SJCRH30 (cell line): ENCODE data around the gene ACKR1. TPM values are rescaled to one million over a fixed set of nuclear protein-coding genes. Genes with fewer than 3 reads are reported as not detected.
A peak's percentile ranks its signal among the peaks of the same experiment; 100 is the strongest.

ENCODE experiments used
- DNase-seq, 2 experiments: peaks; one replicate each; pipeline ENCODE4 v3.0.0-alpha.2; 2015 to 2020
- H3K27ac ChIP-seq: fragments of 250-450 bp; sonication (Bioruptor Pico); 2 replicates; pipeline ENCODE4 v1.5.1; 2020; ENCODE audit warnings: mild to moderate bottlenecking, moderate library complexity
- H3K27me3 ChIP-seq: fragments of 250-450 bp; sonication (Bioruptor Pico); 2 replicates; pipeline ENCODE4 v1.5.1; 2020; ENCODE audit warnings: mild to moderate bottlenecking, moderate library complexity
- H3K36me3 ChIP-seq: fragments of 250-450 bp; sonication (Bioruptor Pico); 2 replicates; pipeline ENCODE4 v1.5.1; 2020; ENCODE audit warnings: mild to moderate bottlenecking, moderate library complexity
- H3K4me1 ChIP-seq: fragments of 250-450 bp; sonication (Bioruptor Pico); 2 replicates; pipeline ENCODE4 v1.5.1; 2020; ENCODE audit warnings: mild to moderate bottlenecking, moderate library complexity
- H3K4me3 ChIP-seq: fragments of 250-450 bp; sonication (Bioruptor Pico); 2 replicates; pipeline ENCODE4 v1.5.1; 2020; ENCODE audit warnings: mild to moderate bottlenecking, moderate library complexity
- H3K9me3 ChIP-seq: fragments of 250-450 bp; sonication (Bioruptor Pico); replicated peaks from 2 replicates; pipeline ENCODE4 v1.5.1; 2020; ENCODE audit warnings: mild to moderate bottlenecking, moderate library complexity
- total RNA-seq: library from RNA; depleted of rRNA; stranded (reverse); fragments of >200 nt; shearing (Covaris generic); gene quantifications from 2 replicates; pipeline ENCODE4 v1.2.3, GENCODE V29; 2014

ACKR1 gene
- total RNA-seq, 1 experiment from 2014 or later: not detected

GRCh38 chr1:159177272-159177907 is 27.3 kb upstream of the ACKR1 start:
- Histone ChIP-seq H3K4me1 (no peaks in the 10 kb centered on the region), H3K27me3 (no peaks in the 10 kb centered on the region), H3K36me3 (no peaks in the 10 kb centered on the region), H3K9me3 (no peaks in the 10 kb centered on the region), H3K27ac (no peak overlapping the region), H3K4me3 (no peak overlapping the region)
- DNase-seq: peak; percentile 62 to 84

- no peaks in the 10 kb centered on the region for H3K36me3 ChIP-seq
- no peak for DNase-seq
- no peaks in the 10 kb centered on the region for H3K27me3 ChIP-seq
- no peaks in the 10 kb centered on the region for H3K4me1 ChIP-seq
- H3K9me3 ChIP-seq: no peaks in the 10 kb centered on the region
- H3K4me3 ChIP-seq: no peak overlapping the region
- H3K27ac ChIP-seq: no peak overlapping the region
These were observed 24.8 kb upstream of the ACKR1 start for GRCh38 chr1:159179906-159180305.

GRCh38 chr1:159180516-159180915 is 24.2 kb upstream of the ACKR1 start:
- Histone ChIP-seq H3K27me3 (no peaks in the 10 kb centered on the region), H3K27ac (no peak overlapping the region), H3K4me3 (no peak overlapping the region), H3K36me3 (no peaks in the 10 kb centered on the region), H3K4me1 (no peaks in the 10 kb centered on the region), H3K9me3 (no peaks in the 10 kb centered on the region)
- DNase-seq: no peak

- Histone ChIP-seq H3K36me3 (no peaks in the 10 kb centered on the region), H3K27me3 (no peaks in the 10 kb centered on the region), H3K9me3 (no peaks in the 10 kb centered on the region), H3K4me3 (no peak overlapping the region), H3K27ac (no peak overlapping the region), H3K4me1 (no peaks in the 10 kb centered on the region)
- no peak for DNase-seq
These were observed 23.2 kb upstream of the ACKR1 start for GRCh38 chr1:159181328-159182024.

GRCh38 chr1:159184201-159184600 is 20.5 kb upstream of the ACKR1 start:
- Histone ChIP-seq H3K36me3 (no peaks in the 10 kb centered on the region), H3K27ac (no peak overlapping the region), H3K27me3 (no peaks in the 10 kb centered on the region), H3K9me3 (no peaks in the 10 kb centered on the region), H3K4me1 (no peaks in the 10 kb centered on the region), H3K4me3 (no peak overlapping the region)
- DNase-seq: no peak

GRCh38 chr1:159185121-159185520 is 19.6 kb upstream of the ACKR1 start:
- Histone ChIP-seq H3K27me3 (no peaks in the 10 kb centered on the region), H3K4me3 (no peak overlapping the region), H3K27ac (no peak overlapping the region), H3K36me3 (no peaks in the 10 kb centered on the region), H3K4me1 (no peaks in the 10 kb centered on the region), H3K9me3 (no peaks in the 10 kb centered on the region)
- DNase-seq: no peak

- no peak for DNase-seq
- no peak overlapping the region for H3K27ac ChIP-seq
- no peak overlapping the region for H3K4me3 ChIP-seq
- H3K9me3 ChIP-seq: no peaks in the 10 kb centered on the region
- no peaks in the 10 kb centered on the region for H3K27me3 ChIP-seq
- H3K36me3 ChIP-seq: no peaks in the 10 kb centered on the region
- no peaks in the 10 kb centered on the region for H3K4me1 ChIP-seq
These were observed 17.6 kb upstream of the ACKR1 start for GRCh38 chr1:159187033-159187432.

- no peaks in the 10 kb centered on the region for H3K9me3 ChIP-seq
- no peak for DNase-seq
- no peaks in the 10 kb centered on the region for H3K4me1 ChIP-seq
- no peaks in the 10 kb centered on the region for H3K36me3 ChIP-seq
- no peaks in the 10 kb centered on the region for H3K27me3 ChIP-seq
- no peak overlapping the region for H3K4me3 ChIP-seq
- no peak overlapping the region for H3K27ac ChIP-seq
These were observed 16.9 kb upstream of the ACKR1 start for GRCh38 chr1:159187647-159188374.

GRCh38 chr1:159188375-159188788 is 16.3 kb upstream of the ACKR1 start:
- no peaks in the 10 kb centered on the region for H3K9me3 ChIP-seq
- H3K36me3 ChIP-seq: no peaks in the 10 kb centered on the region
- H3K27me3 ChIP-seq: no peaks in the 10 kb centered on the region
- no peak overlapping the region for H3K27ac ChIP-seq
- no peaks in the 10 kb centered on the region for H3K4me1 ChIP-seq
- no peak overlapping the region for H3K4me3 ChIP-seq
- no peak for DNase-seq

GRCh38 chr1:159190441-159190840 is 14.2 kb upstream of the ACKR1 start:
- Histone ChIP-seq H3K36me3 (no peaks in the 10 kb centered on the region), H3K4me1 (no peaks in the 10 kb centered on the region), H3K9me3 (no peaks in the 10 kb centered on the region), H3K27ac (no peak overlapping the region), H3K27me3 (no peaks in the 10 kb centered on the region; the same call in 1 of the 2 replicates), H3K4me3 (no peak overlapping the region)
- DNase-seq: no peak

- no peaks in the 10 kb centered on the region for H3K9me3 ChIP-seq
- H3K27ac ChIP-seq: no peak overlapping the region
- no peak for DNase-seq
- no peaks in the 10 kb centered on the region for H3K4me1 ChIP-seq
- H3K36me3 ChIP-seq: no peaks in the 10 kb centered on the region
- H3K27me3 ChIP-seq: no peaks in the 10 kb centered on the region; the same call in 1 of the 2 replicates
- no peak overlapping the region for H3K4me3 ChIP-seq
These were observed 8.1 kb upstream of the ACKR1 start for GRCh38 chr1:159196543-159196942.

- H3K9me3 ChIP-seq: no peaks in the 10 kb centered on the region
- H3K4me3 ChIP-seq: no peak overlapping the region
- H3K27ac ChIP-seq: no peak overlapping the region
- DNase-seq: peak; percentile 44 to 70
- no peaks in the 10 kb centered on the region for H3K36me3 ChIP-seq
- no peaks in the 10 kb centered on the region for H3K4me1 ChIP-seq
- H3K27me3 ChIP-seq: no peaks in the 10 kb centered on the region; the same call in 1 of the 2 replicates
These were observed 6.8 kb upstream of the ACKR1 start for GRCh38 chr1:159197561-159198557.

GRCh38 chr1:159199901-159200300 is 4.8 kb upstream of the ACKR1 start:
- Histone ChIP-seq H3K9me3 (no peaks in the 10 kb centered on the region), H3K4me1 (no peaks in the 10 kb centered on the region), H3K4me3 (no peak overlapping the region), H3K27ac (no peak overlapping the region), H3K27me3 (no peaks in the 10 kb centered on the region), H3K36me3 (no peaks in the 10 kb centered on the region)
- no peak for DNase-seq

GRCh38 chr1:159200769-159201168 is 3.9 kb upstream of the ACKR1 start:
- no peak overlapping the region for H3K4me3 ChIP-seq
- no peak for DNase-seq
- no peaks in the 10 kb centered on the region for H3K36me3 ChIP-seq
- no peaks in the 10 kb centered on the region for H3K27me3 ChIP-seq
- H3K27ac ChIP-seq: no peak overlapping the region
- no peaks in the 10 kb centered on the region for H3K9me3 ChIP-seq
- H3K4me1 ChIP-seq: no peaks in the 10 kb centered on the region
